MM.1S (cell line): Measurements from ENCODE around the gene DSTN.

Source experiments
- DNase-seq: peaks from one replicate; pipeline ENCODE4 v3.0.0-alpha.2; 2015
- H2AFZ ChIP-seq: fragments of 300-600 bp; sonication (generic); 2 replicates; pipeline ENCODE4 v1.6.0; 2016; ENCODE audit warnings: antibody characterized with exemption, low read length
- H3F3A ChIP-seq: fragments of 300-600 bp; sonication (generic); 2 replicates; pipeline ENCODE4 v1.6.1; 2016; ENCODE audit warnings: mild to moderate bottlenecking, antibody characterized with exemption, low read length, moderate library complexity, mixed read lengths; ENCODE audit not compliant: insufficient read depth
- H3K27ac ChIP-seq: fragments of 300-600 bp; sonication (generic); 2 replicates; pipeline ENCODE4 v1.5.1; 2016; ENCODE audit warnings: mild to moderate bottlenecking, low read length
- H3K27me3 ChIP-seq: fragments of 300-600 bp; sonication (generic); replicated peaks from 2 replicates; pipeline ENCODE4 v1.6.0; 2016; ENCODE audit warnings: low read length; ENCODE audit not compliant: insufficient read depth
- H3K36me3 ChIP-seq: fragments of 300-600 bp; sonication (generic); replicated peaks from 2 replicates; pipeline ENCODE4 v1.6.1; 2016; ENCODE audit warnings: mild to moderate bottlenecking, low read length, mixed read lengths; ENCODE audit not compliant: insufficient read depth
- H3K4me1 ChIP-seq: fragments of 300-600 bp; sonication (generic); 2 replicates; pipeline ENCODE4 v1.6.1; 2016; ENCODE audit warnings: low read length, mixed read lengths
- H3K4me2 ChIP-seq: fragments of 300-600 bp; sonication (generic); 2 replicates; pipeline ENCODE4 v1.6.0; 2016; ENCODE audit warnings: low read depth, low read length
- H3K4me3 ChIP-seq: fragments of 300-600 bp; sonication (generic); 2 replicates; pipeline ENCODE4 v1.5.1; 2016; ENCODE audit warnings: low read length, mixed read lengths
- H3K79me2 ChIP-seq: fragments of 300-600 bp; sonication (generic); 2 replicates; pipeline ENCODE4 v1.6.1; 2016; ENCODE audit warnings: mixed run types, low read length, mixed read lengths
- H3K9ac ChIP-seq: fragments of 300-600 bp; sonication (generic); 2 replicates; pipeline ENCODE4 v1.6.1; 2016; ENCODE audit warnings: low read length, mixed read lengths
- H3K9me2 ChIP-seq: fragments of 300-600 bp; sonication (generic); replicated peaks from 2 replicates; pipeline ENCODE4 v1.6.1; 2016; ENCODE audit warnings: mild to moderate bottlenecking, low read length, mixed read lengths; ENCODE audit not compliant: insufficient read depth
- H3K9me3 ChIP-seq: fragments of 300-600 bp; sonication (generic); replicated peaks from 2 replicates; pipeline ENCODE4 v1.6.1; 2016; ENCODE audit warnings: mild to moderate bottlenecking, low read length, mixed read lengths; ENCODE audit not compliant: insufficient read depth
- H4K20me1 ChIP-seq: fragments of 300-600 bp; sonication (generic); 2 replicates; pipeline ENCODE4 v1.6.1; 2016; ENCODE audit warnings: mild to moderate bottlenecking, low read length, moderate library complexity, mixed read lengths; ENCODE audit not compliant: insufficient read depth
- CTCF ChIP-seq: fragments of 300-600 bp; sonication (generic); IDR thresholded peaks from 2 replicates; pipeline ENCODE4 v1.5.1; 2016; ENCODE audit warnings: antibody characterized with exemption, low read length, mixed read lengths
- EZH2 ChIP-seq: fragments of 300-600 bp; sonication (generic); optimal IDR thresholded peaks from 2 replicates; pipeline ENCODE3; 2017; ENCODE audit warnings: low read depth, mild to moderate bottlenecking, antibody characterized with exemption, low read length, mixed read lengths
- EZH2phosphoT487 ChIP-seq: fragments of 300-600 bp; sonication (generic); IDR thresholded peaks from 2 replicates; pipeline ENCODE4 v1.6.1; 2018; ENCODE audit warnings: antibody characterized with exemption, low read length

The DSTN gene

GRCh38 chr20:17633850-17634500 is 64.1 kb downstream of the DSTN start:
- no peak overlapping the region for H2AFZ ChIP-seq
- H3K9me3 ChIP-seq, result no peaks in the 10 kb centered on the region
- peaks cover 99% of the 10 kb centered on the region for H3K79me2 ChIP-seq
- TF ChIP-seq CTCF (no peak), EZH2 (no peak), EZH2phosphoT487 (no peak)
- H3K4me3 ChIP-seq, result no peak overlapping the region
- H3K4me1 ChIP-seq, result no peaks in the 10 kb centered on the region
- H3K27ac ChIP-seq, result no peak overlapping the region
- H4K20me1 ChIP-seq, result no peaks in the 10 kb centered on the region; the same call in none of the 2 replicates
- DNase-seq, result no peak
- no peaks in the 10 kb centered on the region for H3K9me2 ChIP-seq
- no peaks in the 10 kb centered on the region for H3K27me3 ChIP-seq
- peaks cover 33% of the 10 kb centered on the region for H3K36me3 ChIP-seq
- H3F3A ChIP-seq, result no peaks in the 10 kb centered on the region
- no peak overlapping the region for H3K9ac ChIP-seq
- H3K4me2 ChIP-seq, result no peak overlapping the region

GRCh38 chr20:17634661-17635331 is 64.9 kb downstream of the DSTN start:
- Histone ChIP-seq H3K9me2 (no peaks in the 10 kb centered on the region), H3K36me3 (peaks cover 32% of the 10 kb centered on the region), H3K4me1 (no peaks in the 10 kb centered on the region), H3K9ac (no peak overlapping the region), H3K4me2 (no peak overlapping the region), H3K27me3 (no peaks in the 10 kb centered on the region), H3K9me3 (no peaks in the 10 kb centered on the region), H3K27ac (no peak overlapping the region), H3K4me3 (no peak overlapping the region), H2AFZ (no peak overlapping the region), H3K79me2 (peaks cover 98% of the 10 kb centered on the region), H3F3A (no peaks in the 10 kb centered on the region), H4K20me1 (no peaks in the 10 kb centered on the region; the same call in none of the 2 replicates)
- TF ChIP-seq CTCF (no peak), EZH2 (no peak), EZH2phosphoT487 (no peak)
- DNase-seq, result no peak

GRCh38 chr20:17635332-17636244 is 65.7 kb downstream of the DSTN start:
- TF ChIP-seq CTCF (no peak), EZH2 (no peak), EZH2phosphoT487 (no peak)
- DNase-seq, result no peak
- Histone ChIP-seq H3K27ac (no peak overlapping the region), H3F3A (no peaks in the 10 kb centered on the region), H3K4me2 (no peak overlapping the region), H3K9ac (no peak overlapping the region), H3K9me2 (no peaks in the 10 kb centered on the region), H3K4me3 (no peak overlapping the region), H3K79me2 (peaks cover 98% of the 10 kb centered on the region), H3K9me3 (no peaks in the 10 kb centered on the region), H3K36me3 (peaks cover 27% of the 10 kb centered on the region), H3K27me3 (no peaks in the 10 kb centered on the region), H2AFZ (no peak overlapping the region), H4K20me1 (no peaks in the 10 kb centered on the region; the same call in none of the 2 replicates), H3K4me1 (no peaks in the 10 kb centered on the region)
